ENCODE data around the gene ANK3.

Gene ANK3

DNA sequence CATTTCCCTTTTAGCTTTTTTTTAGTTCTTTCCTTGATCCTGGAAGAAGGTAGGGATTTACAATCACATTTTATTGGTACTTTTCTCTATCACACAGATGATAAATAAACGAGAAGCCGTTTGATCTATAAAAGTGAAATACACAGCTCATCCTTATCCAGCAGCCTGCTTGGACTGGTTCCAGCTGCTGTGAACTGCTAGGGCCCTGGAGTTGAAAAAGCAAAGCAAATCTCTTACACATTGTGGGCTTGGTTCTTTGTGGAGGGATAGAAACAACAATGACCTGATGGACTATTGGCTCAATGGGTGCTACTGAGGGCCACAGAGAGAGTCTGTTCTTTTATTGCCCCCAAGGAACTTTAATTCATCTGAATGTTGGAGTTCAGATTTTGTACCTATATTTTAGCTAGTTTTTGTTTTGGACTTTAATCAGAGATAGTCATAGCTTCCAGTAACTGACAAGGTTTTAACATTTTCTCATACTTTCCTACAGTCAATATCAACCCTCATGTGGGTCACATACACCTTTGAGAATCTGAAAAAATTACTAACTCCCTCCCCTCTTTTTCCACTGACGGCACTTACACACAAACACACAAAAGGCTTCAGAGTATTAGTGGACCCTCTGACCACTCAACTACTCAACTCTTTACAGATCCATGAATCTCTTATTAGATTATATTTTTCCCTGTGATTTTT is 391.7 kb downstream of the ANK3 start:
- no peak for DNase-seq (ENCODE audit: low read depth in 1 of 2, low spot score in 1 of 2)

DNA sequence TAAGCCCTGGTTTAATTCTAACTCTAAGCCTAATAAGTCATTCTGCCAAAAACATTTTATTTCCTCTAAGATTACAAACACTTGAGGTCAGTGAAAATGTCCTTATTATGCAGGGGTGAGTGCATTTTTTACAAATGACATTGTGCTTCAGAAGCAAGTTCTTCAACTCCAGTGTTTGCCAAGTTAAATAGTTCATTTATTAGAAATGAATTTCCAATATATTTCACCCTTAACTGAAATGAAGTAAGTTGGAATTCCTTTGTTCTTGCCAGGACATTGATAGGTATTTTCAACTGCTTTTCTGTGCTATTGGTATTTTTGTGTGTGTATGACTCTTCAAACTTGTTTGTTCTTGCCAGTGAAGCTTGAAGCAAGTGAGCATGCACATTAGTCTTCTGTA is 393.8 kb downstream of the ANK3 start:
- DNase-seq (ENCODE audit: low read depth in 1 of 2, low spot score in 1 of 2): no peak

DNA sequence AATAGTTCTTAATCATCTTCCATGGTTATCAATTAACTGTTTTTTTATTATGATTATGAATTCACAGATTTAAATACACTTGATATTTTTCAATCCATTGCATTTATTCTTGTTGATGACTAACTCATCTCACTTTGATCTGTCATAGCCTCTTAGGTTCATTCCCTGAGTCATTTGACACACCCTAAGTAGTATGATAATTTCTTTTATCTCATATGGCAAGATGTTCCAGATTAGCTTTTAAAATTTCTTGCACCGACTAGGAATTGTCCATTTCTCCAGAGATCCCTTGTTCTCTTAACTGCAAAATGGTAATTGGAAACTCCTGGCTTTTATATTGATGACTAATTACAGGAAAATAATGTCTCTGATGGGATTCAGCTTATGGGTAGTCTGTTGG is 395.7 kb downstream of the ANK3 start:
- no peak for DNase-seq (ENCODE audit: low read depth in 1 of 2, low spot score in 1 of 2)

DNA sequence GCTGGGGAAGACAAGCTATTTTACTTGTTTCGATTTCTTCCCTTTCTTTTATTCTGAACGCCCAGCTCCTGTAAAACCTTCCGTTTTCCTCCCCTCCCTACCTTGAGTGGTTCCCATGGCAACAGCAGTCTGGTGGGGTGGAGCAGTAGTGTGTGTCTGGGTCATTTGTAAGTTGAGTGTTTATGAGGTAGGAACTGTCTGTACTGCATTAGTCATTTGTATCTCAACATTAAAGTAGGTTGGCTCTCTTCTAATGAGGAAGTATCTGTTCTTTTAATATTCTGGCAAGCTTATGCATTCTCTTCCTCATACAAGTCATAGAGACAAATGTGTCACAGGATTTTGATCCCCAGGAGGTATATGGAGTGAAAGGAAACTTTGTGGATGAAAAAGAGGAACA is 398.0 kb downstream of the ANK3 start:
- no peak for DNase-seq (ENCODE audit: low read depth in 1 of 2, low spot score in 1 of 2)

DNA sequence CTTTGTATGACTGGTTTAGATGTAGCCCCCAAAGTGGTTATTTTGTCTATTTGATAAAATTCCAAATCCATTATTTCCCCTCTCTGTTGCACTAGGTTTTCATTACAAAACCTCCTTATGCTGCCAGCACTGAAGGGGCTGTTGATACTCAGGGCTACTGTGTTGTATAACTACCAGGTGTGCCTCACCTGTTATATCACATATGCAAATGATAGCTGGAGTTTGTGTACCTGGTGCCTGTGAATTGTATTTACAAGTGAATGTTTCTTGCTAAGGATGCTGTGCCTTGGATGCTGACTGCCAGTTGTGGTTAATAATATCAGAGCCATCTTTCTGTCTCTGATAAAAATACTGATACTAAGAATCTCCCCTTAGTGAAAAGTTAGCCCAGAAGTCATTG is 398.6 kb downstream of the ANK3 start:
- DNase-seq (ENCODE audit: low read depth in 1 of 2, low spot score in 1 of 2): no peak

DNA sequence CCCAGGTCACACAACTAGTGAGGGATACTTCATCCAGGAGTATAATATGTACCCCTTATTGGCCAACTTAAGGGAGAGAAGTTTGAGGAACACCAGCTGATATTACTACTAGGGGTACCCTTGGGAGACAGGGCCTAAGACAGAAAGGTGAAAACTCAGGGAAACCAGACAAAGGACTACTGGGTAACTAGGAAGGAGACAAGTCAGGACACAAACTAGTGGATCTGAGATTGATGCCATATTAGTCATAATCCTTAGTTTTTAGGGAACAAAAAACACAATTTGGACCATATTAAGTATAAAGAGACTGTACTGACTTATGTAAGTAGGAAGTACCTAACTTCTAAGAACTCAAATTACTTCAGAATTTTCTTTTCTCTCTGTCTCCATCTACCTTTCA is 404.0 kb downstream of the ANK3 start:
- no peak for DNase-seq (ENCODE audit: low read depth in 1 of 2, low spot score in 1 of 2)

DNA sequence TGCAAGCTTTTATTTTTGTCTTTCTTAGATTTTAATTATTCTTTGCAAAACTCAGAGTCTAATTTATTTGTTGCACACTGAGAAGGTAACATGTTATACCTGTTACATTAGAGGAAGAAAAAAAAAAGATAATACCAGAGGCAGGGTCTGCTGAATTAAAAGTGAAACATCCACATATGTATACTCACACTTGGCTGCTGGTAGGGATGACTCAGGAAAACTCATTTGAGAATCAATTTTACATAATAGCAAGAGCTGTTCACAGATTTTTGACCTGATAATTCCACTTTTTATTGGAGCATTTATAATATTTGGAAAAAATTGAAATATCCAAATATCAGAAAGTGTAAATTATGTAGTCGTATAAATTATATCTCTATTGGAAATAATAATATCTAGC is 405.3 kb downstream of the ANK3 start:
- DNase-seq (ENCODE audit: low read depth in 1 of 2, low spot score in 1 of 2): no peak

DNA sequence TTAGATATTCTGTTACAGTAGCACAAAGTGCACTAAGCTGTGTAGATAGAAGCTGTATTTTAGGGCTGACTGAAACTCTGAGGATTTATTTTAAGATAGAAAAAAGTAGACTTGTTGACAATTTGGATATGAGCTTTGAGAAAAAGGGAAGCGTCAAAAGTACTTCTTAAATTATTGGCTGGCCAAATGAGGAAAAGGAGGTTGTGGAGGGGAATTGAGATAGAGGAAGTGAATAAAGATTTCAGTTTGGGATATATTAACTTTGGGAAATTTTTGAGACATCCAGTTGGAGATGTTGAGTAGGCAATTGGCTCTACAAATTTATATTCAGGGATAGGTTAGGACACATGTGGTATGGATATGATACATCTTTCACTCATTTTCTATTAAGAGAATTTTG is 409.3 kb downstream of the ANK3 start:
- DNase-seq (ENCODE audit: low read depth in 1 of 2, low spot score in 1 of 2): no peak

DNA sequence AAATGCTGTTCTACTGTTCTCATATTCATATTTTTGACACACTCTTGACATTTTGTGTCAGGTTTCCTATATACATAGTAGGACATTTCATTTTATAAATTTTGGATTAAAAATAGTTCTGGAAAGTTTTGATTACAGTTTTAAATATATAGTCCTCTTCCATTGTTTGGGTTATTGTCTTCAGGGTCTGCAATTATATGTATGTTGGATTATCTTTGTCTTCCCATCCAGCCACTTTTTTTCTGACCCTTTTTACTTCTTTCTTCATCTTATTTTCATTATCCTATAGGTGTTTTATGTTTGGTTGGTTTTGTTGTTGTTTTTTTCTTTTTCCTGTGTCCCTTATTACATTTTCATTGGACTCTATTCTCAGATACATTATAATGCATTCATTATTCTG is 412.2 kb downstream of the ANK3 start:
- DNase-seq (ENCODE audit: low read depth in 1 of 2, low spot score in 1 of 2): no peak

DNA sequence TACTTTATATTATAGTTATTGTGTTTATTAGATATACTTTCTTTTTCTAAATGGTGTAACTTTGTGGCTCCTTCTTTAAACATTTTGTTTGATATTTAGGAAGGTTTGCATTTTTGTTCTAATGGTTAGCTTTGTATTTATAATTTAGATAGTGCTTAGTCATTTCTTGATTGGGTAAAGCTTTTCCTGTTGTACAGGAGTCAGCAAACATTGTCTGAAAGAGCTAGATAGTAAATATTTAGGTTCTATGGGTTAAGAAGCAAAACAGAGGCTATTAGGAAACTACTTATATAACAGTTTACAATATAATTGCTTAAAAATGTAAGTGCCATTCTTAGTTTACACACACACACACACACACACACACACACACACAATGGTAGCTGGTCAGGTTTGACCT is 412.8 kb downstream of the ANK3 start:
- DNase-seq (ENCODE audit: low read depth in 1 of 2, low spot score in 1 of 2): no peak
